ENCODE results near the gene MTRR.
A peak's percentile ranks its signal among the peaks of the same experiment; 100 is the strongest.

The MTRR gene

DNA sequence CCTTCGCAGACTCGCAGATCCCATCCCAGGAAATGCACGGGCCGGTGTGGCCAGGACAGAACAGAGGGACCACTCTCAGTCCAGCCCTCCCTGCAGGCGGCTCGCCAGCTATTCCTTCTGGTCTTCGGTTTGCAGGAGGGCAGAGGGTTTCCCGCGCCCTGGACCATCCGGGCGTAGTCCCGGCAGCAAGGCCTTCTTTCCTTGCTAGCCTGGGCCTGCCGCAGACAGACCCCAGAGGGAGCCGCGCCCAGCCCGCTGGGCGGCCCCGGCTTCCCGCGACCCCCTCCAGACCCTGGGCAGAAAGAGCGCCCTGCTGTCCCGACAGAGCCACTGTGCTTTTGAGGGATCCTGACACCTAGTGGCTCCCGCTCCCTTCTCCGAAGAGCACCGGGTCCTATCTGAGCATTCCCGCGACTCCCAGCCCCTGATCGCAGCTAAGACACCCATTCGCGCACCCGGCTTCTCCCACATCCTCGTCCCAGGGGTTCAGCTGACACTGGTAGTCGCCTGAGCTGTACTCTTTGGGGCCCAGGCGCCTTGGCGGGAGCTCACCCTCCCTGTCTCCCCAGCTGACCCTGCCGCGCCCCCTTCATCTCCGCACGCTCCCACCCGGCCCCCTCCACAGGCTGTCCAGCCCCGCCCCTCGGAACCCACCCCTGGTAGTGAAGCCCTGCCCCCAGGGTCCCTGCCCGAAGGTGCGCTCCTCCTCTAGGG is 19.1 kb upstream of the MTRR start:
- no peaks in the 10 kb centered on the region for H3K4me1 ChIP-seq (ENCODE audit: control insufficient read depth, insufficient read depth, low read length)
- H3K27ac ChIP-seq (ENCODE audit: extremely low read depth, low read depth, low read length), result no peak overlapping the region
- POLR2A ChIA-PET, result interaction anchor here (0.7 to 2.4 kb wide), 2 partner anchors 19 to 1778 kb away, joined by 3 to 14 read pairs; partner anchors contain the start of genes FASTKD3 and MTRR
- TF ChIP-seq ZNF202 (tag by site-specific recombination; IDR thresholded peaks at IDR 0.05; ENCODE audit: borderline replicate concordance) (peak; percentile 67; the same call in 1 of the 2 replicates), GLIS2 (tag by site-specific recombination; IDR thresholded peaks at IDR 0.05) (peak; percentile 32; the same call in 1 of the 2 replicates), ZNF664 (tag by site-specific recombination; IDR thresholded peaks at IDR 0.05) (no peak), ZBTB48 (tag by site-specific recombination; IDR thresholded peaks at IDR 0.05) (peak; percentile 68; the same call in 1 of the 2 replicates), KLF1 (tag by site-specific recombination; IDR thresholded peaks at IDR 0.05) (peak; percentile 43; the same call in 1 of the 2 replicates)
- TF ChIP-seq, protein P1, sequence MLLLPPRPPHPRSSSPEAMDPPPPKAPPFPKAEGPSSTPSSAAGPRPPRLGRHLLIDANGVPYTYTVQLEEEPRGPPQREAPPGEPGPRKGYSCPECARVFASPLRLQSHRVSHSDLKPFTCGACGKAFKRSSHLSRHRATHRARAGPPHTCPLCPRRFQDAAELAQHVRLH (tag by site-specific recombination; IDR thresholded peaks at IDR 0.05), result no peak
- TF ChIP-seq, protein P2, sequence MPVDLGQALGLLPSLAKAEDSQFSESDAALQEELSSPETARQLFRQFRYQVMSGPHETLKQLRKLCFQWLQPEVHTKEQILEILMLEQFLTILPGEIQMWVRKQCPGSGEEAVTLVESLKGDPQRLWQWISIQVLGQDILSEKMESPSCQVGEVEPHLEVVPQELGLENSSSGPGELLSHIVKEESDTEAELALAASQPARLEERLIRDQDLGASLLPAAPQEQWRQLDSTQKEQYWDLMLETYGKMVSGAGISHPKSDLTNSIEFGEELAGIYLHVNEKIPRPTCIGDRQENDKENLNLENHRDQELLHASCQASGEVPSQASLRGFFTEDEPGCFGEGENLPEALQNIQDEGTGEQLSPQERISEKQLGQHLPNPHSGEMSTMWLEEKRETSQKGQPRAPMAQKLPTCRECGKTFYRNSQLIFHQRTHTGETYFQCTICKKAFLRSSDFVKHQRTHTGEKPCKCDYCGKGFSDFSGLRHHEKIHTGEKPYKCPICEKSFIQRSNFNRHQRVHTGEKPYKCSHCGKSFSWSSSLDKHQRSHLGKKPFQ (tag by site-specific recombination; IDR thresholded peaks at IDR 0.05), result no peak
- H3K9me3 ChIP-seq (ENCODE audit: control insufficient read depth, insufficient read depth, low read depth, low read length), result no peaks in the 10 kb centered on the region; the same call in 1 of the 2 replicates
- CTCF ChIA-PET, result interaction anchor here (0.7 to 1.2 kb wide), 4 partner anchors 11 to 957 kb away, joined by 3 to 4 read pairs (median 4); no protein-coding TSS in a partner anchor
- peak overlapping the region; percentile 27 for H3K4me3 ChIP-seq (ENCODE audit: low read depth, low read length)
- H3K36me3 ChIP-seq (ENCODE audit: control insufficient read depth in 2 of 2, insufficient read depth in 1 of 2, low read length in 2 of 2), result no peaks in the 10 kb centered on the region

DNA sequence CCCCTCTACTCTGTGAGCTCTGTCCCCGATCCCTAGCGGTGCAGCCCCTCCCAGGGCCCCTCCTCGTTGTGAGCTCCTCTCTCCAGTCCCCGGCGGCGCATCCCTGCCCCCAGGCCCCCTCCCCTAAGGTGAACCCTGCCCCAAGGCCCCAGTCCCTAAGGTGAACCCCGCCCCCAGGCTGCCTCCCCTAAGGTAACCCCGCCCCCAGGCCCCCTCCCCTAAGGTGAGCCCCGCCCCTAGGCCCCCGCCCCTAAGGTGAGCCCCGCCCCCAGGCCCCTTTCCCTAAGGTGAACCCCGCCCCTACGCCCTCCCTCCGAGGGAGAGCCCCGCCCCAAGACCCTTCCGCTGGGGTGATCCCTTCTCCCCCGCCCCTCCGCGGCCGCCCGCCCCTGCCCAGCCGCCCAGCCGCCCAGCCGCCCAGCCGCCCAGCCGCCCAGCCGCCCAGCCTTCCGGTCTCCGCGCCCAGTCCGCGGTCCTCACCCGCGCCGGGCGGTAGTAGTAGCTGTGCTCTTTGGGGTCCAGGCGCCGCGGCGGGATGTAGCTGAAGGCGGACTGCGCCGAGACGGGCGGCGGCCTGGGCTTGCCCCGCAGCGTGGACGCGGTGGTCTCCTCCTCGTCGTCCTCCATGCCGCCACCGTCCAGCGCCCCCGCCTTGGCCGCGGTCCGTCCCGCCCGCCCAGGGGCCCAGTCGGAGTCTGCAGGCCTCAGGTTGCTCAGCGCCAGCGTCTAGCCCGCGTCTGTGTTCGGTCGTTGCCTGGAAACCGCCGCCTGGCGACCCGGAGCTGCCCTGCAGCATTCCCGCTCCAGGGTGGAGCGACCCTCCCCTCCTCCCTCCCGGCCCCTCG is 18.3 kb upstream of the MTRR start, which contains the start of gene CFAP90:
Gene CFAP90 (minus strand): TSS at position 739 of the 845 bp plus-strand sequence. CDS start 112 bp downstream, at position 627.
- POLR2A ChIA-PET, result interaction anchor here (0.7 to 2.4 kb wide), 2 partner anchors 19 to 1777 kb away, joined by 3 to 14 read pairs; partner anchors contain the start of genes FASTKD3 and MTRR
- CTCF ChIA-PET, result interaction anchor here (0.6 to 1.4 kb wide), 8 partner anchors 10 to 1085 kb away, joined by 3 to 11 read pairs (median 4); no protein-coding TSS in a partner anchor
- Histone ChIP-seq H3K4me1 (ENCODE audit: control insufficient read depth, insufficient read depth, low read length) (no peaks in the 10 kb centered on the region), H3K27ac (ENCODE audit: extremely low read depth, low read depth, low read length) (no peak within 1 kb of the TSS; the same call in 1 of the 2 replicates), H3K9me3 (ENCODE audit: control insufficient read depth, insufficient read depth, low read depth, low read length) (no peaks in the 10 kb centered on the region; the same call in 1 of the 2 replicates), H3K36me3 (ENCODE audit: control insufficient read depth in 2 of 2, insufficient read depth in 1 of 2, low read length in 2 of 2) (no peaks in the 10 kb centered on the region), H3K4me3 (ENCODE audit: low read depth, low read length) (peak within 1 kb of the TSS; percentile 65)
- TF ChIP-seq ZNF335 (tag by site-specific recombination; conservative IDR thresholded peaks at IDR 0.05) (peak; percentile 29; the same call in 1 of the 2 replicates), ZNF423 (tag by site-specific recombination; IDR thresholded peaks at IDR 0.05) (no peak), KLF1 (tag by site-specific recombination; IDR thresholded peaks at IDR 0.05) (peak; percentile 49; the same call in 1 of the 2 replicates), ZNF501 (tag by site-specific recombination; IDR thresholded peaks at IDR 0.05) (0 out of 2 replicates have a peak, but pooled peaks have one; percentile 40), ZFHX2 (tag by site-specific recombination; conservative IDR thresholded peaks at IDR 0.05) (peak; percentile 70), EGR2 (tag by site-specific recombination; IDR thresholded peaks at IDR 0.05; ENCODE audit: low read depth) (peak; percentile 42; the same call in 1 of the 2 replicates), MYNN (tag by site-specific recombination; IDR thresholded peaks at IDR 0.05; ENCODE audit: borderline replicate concordance) (peak; percentile 93), ZNF175 (tag by site-specific recombination; IDR thresholded peaks at IDR 0.05) (no peak), SP2 (tag by site-specific recombination; IDR thresholded peaks at IDR 0.05) (peak; percentile 34), ZNF221 (tag by site-specific recombination; IDR thresholded peaks at IDR 0.05; ENCODE audit: borderline replicate concordance) (no peak)
- TF ChIP-seq, protein P3, sequence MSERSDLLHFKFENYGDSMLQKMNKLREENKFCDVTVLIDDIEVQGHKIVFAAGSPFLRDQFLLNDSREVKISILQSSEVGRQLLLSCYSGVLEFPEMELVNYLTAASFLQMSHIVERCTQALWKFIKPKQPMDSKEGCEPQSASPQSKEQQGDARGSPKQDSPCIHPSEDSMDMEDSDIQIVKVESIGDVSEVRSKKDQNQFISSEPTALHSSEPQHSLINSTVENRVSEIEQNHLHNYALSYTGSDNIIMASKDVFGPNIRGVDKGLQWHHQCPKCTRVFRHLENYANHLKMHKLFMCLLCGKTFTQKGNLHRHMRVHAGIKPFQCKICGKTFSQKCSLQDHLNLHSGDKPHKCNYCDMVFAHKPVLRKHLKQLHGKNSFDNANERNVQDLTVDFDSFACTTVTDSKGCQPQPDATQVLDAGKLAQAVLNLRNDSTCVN (tag by site-specific recombination; optimal IDR thresholded peaks at IDR 0.05), result peak; percentile 42
- TF ChIP-seq, protein P4, sequence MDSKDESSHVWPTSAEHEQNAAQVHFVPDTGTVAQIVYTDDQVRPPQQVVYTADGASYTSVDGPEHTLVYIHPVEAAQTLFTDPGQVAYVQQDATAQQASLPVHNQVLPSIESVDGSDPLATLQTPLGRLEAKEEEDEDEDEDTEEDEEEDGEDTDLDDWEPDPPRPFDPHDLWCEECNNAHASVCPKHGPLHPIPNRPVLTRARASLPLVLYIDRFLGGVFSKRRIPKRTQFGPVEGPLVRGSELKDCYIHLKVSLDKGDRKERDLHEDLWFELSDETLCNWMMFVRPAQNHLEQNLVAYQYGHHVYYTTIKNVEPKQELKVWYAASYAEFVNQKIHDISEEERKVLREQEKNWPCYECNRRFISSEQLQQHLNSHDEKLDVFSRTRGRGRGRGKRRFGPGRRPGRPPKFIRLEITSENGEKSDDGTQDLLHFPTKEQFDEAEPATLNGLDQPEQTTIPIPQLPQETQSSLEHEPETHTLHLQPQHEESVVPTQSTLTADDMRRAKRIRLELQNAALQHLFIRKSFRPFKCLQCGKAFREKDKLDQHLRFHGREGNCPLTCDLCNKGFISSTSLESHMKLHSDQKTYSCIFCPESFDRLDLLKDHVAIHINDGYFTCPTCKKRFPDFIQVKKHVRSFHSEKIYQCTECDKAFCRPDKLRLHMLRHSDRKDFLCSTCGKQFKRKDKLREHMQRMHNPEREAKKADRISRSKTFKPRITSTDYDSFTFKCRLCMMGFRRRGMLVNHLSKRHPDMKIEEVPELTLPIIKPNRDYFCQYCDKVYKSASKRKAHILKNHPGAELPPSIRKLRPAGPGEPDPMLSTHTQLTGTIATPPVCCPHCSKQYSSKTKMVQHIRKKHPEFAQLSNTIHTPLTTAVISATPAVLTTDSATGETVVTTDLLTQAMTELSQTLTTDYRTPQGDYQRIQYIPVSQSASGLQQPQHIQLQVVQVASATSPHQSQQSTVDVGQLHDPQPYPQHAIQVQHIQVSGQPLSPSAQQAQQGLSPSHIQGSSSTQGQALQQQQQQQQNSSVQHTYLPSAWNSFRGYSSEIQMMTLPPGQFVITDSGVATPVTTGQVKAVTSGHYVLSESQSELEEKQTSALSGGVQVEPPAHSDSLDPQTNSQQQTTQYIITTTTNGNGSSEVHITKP (tag by site-specific recombination; IDR thresholded peaks at IDR 0.05), result 0 out of 2 replicates have a peak, but pooled peaks have one; percentile 18
- TF ChIP-seq, protein P5, sequence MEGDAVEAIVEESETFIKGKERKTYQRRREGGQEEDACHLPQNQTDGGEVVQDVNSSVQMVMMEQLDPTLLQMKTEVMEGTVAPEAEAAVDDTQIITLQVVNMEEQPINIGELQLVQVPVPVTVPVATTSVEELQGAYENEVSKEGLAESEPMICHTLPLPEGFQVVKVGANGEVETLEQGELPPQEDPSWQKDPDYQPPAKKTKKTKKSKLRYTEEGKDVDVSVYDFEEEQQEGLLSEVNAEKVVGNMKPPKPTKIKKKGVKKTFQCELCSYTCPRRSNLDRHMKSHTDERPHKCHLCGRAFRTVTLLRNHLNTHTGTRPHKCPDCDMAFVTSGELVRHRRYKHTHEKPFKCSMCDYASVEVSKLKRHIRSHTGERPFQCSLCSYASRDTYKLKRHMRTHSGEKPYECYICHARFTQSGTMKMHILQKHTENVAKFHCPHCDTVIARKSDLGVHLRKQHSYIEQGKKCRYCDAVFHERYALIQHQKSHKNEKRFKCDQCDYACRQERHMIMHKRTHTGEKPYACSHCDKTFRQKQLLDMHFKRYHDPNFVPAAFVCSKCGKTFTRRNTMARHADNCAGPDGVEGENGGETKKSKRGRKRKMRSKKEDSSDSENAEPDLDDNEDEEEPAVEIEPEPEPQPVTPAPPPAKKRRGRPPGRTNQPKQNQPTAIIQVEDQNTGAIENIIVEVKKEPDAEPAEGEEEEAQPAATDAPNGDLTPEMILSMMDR (tag by site-specific recombination; IDR thresholded peaks at IDR 0.05), result peak; percentile 68

All from HEK293 (cell line).